NCI-H1930 (cell line): ENCODE results near the gene DPP10.
"Not testable (repeated sequence)": the region's sequence is repeated elsewhere in the genome, so short reads cannot be mapped to it uniquely, and the experiment has no call there.

Experiments
- DNase-seq, 2 experiments: peaks; one replicate each; lab custom pipeline; 2025; lab: John Stamatoyannopoulos, UW

Gene DPP10

GRCh38 chr2:114962532-114962931, 520.1 kb downstream of the DPP10 start:
- DNase-seq = no peak

DNA sequence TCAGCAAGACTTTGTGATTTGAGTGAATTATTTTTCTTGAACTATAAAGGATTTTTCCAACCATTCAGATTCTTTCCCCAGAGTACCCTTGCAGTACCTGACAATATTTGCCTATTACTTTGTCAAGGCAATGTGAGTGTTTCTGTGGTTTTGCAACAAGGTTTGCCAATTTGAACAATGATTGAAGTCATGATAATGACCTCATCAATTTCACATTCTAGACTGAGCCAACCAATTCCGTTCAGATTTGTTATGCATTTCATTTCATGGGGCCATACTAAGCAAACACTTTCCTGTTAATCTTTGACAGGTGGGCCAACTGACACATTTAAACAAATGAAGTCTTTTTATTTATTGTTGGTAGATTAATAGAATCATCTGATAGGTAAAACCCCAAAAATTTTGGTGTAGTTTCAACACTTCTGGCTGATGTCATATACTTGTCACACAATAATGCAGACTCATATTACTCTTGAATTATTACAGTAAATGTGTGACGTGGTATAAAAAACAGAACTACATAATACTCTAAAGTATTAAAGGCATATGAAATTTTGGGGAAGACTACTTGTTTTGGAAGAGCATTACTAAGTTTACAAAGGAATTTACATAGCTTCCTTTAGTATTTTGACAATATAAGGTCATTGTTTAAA, 526.4 kb downstream of the DPP10 start:
- no peak for DNase-seq

DNA sequence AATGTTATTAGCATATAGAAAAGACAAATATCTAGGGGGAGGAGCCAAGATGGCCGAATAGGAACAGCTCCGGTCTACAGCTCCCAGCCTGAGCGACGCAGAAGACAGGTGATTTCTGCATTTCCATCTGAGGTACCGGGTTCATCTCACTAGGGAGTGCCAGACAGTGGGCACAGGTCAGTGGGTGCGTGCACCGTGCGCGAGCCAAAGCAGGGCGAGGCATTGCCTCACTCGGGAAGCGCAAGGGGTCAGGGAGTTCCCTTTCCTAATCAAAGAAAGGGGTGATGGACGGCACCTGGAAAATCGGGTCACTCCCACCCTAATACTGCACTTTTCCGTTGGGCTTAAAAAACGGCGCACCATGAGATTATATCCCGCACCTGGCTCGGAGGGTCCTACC, 561.9 kb downstream of the DPP10 start:
- not testable (repeated sequence) for DNase-seq

DNA sequence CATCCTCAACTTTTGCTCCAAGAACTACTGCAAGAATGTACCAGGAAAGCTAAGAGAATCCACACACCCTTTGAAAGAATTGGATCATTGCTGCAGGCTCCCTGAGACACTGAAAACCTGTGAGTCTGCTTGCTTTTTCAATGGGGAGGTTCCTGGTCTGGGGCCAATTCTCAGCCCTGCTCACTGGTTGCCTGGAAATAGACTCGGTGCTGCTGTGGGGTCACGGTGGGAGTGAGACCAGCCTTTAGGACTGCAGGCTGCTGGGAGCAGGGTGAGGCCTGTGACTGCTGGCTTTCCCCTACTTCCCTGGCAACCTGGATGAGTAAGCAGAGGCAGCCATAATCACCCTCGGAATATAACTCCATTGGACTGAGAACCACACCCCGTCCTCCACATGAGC, 569.3 kb downstream of the DPP10 start:
- DNase-seq = no peak

DNA sequence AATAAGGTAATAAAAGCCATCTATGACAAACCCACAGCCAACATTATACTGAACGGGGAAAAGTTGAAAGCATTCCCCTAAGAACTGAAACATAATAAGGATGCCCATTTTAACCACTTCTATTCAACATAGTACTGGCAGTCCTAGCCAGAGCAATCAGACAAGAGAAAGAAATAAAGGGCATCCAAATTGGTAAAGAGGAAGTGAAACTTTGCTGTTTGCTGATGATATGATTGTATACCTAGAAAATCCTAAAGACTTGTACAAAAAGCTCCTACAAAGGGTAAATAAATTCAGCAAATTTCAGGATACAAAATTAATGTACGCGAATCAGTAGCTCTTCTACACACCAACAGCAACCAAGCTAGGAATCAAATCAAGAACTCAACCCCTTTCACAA, 579.6 kb downstream of the DPP10 start:
- not testable (repeated sequence) for DNase-seq

GRCh38 chr2:115034801-115035200, 592.4 kb downstream of the DPP10 start:
- DNase-seq = no peak

GRCh38 chr2:115036818-115037217, 594.4 kb downstream of the DPP10 start:
- DNase-seq = no peak

DNA sequence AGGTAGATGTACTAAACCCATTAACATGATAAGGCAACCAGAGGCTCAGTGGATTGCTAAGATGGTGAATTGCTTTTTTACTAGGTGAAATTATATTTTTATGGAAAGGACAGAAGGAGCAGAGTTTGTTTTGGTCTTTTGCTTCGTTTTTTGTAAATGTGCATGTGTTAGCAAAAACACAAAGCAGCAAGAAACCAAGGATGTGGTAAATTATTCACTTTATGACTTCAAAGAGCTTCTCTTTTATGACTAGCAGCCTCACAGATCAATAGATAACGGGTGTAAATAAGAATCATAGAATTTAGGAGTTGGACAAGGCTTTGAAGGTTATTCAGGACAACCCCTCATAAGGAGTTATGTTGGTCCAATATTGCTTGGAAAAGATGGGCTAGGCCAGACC, 615.0 kb downstream of the DPP10 start:
- DNase-seq = no peak

- no peak for DNase-seq
Observed at GRCh38 chr2:115070002-115070401, 627.6 kb downstream of the DPP10 start.

DNA sequence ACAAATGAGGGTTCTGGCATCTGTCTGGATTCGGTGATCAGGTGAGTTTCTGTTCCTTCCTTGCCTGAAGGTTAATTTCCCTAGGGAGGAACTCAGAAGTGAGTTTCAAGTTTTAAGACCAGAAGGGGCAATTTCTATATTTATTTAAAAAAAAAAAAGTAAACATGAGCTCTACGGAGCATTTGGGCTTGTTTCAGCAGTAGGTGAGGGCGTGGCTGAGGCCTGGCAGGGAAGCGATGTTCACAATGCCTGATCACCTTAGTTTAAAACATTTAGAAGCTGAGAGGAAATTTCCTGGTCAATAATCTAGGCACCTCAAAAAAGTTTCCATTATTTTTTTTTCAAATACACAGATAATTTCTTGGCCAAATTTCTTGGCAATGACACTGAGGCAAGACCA, 629.1 kb downstream of the DPP10 start:
- DNase-seq = no peak

- no peak for DNase-seq
Observed at GRCh38 chr2:115075800-115076199, 633.4 kb downstream of the DPP10 start.

GRCh38 chr2:115077626-115078025, 635.2 kb downstream of the DPP10 start:
- DNase-seq = no peak

DNA sequence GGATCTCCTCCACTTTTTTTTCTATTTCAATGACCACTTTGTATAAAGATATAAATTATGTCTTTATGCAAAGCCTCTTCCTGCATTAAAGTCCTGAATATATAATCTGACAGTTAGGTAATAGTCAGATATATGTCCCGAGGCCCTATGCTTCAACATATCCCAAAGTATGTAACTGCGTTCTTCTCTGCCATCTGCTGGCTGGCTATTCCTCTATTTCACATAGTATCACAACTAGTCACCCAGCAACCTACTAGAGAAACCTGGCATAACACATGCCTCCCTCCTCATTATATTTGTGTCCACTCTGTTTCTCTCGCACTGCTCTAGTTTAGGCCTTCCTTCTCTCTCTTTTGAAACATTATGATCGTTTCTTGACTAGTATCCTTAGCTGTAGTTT, 640.8 kb downstream of the DPP10 start:
- DNase-seq = no peak

- no peak for DNase-seq
Observed at GRCh38 chr2:115083711-115084110, 641.3 kb downstream of the DPP10 start.

DNA sequence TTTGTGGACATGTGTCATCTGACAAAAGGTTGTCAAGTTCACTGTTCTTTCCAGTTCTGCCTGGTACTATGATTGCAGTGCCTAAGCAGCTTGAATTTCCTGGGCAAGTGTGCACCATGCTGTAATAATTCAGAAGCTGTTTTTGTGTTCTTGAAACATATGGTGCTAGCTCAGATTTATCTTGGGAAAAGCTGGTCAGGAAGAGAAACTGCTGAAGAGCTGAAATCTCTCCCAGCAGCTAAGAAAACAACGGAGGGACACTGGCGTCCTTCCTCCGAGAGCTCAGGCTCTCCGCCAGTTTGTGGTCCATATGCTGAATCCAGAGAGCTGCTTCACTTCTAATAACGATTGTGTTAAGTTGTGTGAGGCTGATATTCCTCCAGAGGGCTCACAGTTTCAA, 642.0 kb downstream of the DPP10 start:
- DNase-seq = no peak

- DNase-seq = not testable (repeated sequence)
Observed at GRCh38 chr2:115086051-115086620, 643.7 kb downstream of the DPP10 start.

GRCh38 chr2:115094441-115094840, 652.0 kb downstream of the DPP10 start:
- no peak for DNase-seq

GRCh38 chr2:115105966-115106365, 663.5 kb downstream of the DPP10 start:
- DNase-seq = no peak

DNA sequence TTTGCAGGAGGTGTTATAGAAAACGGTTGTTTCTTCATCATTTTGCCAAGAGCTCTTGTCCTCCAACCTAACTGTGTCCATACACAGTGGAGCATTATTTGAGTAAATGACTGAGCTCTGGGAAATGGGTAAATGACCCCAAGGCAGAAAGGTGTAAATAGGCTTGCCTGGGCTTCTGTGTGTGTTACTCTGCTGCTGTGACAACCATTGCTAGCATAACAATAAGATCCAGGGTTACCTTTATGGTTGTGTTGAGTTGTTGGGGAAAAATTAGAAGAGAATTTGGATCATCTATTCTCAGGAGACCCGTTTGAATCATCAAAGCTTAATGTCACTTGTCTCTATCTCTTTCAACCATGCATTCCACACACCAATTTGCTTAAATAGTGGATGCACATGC, 672.7 kb downstream of the DPP10 start:
- peak; percentile 60 to 77 for DNase-seq

GRCh38 chr2:115118306-115118705, 675.9 kb downstream of the DPP10 start:
- DNase-seq = no peak

DNA sequence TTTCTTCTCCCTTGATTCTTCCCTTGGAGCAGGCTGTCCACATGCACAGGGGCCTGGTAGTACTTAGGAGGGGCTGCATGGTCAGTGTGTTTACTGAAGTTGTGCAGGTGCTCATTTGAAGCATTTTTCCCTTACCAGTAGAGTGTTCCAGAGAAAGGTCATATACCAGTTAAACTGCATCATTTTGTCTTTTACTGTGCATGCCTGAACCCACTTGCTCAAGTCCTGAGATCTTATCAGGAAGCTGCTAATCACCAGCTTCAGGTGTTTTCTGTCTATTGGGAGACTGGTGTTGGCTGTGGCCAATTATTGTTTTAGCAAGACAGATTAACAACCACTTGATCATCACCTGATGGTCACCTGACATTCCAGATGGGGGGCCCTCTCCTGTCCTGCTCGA, 676.6 kb downstream of the DPP10 start:
- no peak for DNase-seq

- DNase-seq = no peak
Observed at GRCh38 chr2:115122701-115123100, 680.3 kb downstream of the DPP10 start.

DNA sequence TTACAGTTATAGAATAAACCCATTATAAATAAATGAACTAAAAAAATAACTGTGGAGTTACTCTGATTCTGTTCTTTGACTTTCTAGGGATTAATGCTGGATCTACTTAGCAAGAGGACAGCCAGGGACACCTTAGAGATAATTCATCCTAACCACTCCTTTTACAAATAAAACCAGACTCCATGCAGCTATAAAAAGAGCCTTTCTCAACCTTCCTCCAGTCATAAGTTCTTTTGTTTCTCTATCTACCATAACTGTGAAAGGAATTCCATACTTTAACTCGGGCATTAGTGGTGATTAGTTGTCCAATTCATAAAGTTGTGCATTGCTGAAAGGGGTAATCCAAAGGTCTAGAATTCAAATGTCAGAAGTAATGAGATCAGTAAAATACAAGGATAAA, 682.4 kb downstream of the DPP10 start:
- DNase-seq = no peak

DNA sequence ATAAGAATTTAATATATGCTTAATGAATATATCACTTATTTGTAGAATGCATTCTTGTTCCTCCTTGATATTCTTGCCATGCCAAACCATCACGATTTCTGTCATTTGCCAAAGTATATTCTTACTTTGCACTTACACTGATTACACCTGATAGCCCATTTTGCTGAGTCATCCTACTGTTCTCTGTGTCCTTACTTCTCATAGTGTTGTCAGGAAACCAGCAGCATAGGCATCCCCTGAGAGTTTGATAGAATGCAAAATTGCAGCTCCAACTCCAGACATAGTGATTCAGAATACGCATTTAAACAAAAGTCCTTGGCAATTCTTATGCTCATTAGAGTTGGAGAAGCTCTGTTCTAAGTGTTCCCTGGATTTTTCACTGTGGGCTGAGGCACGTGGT, 687.1 kb downstream of the DPP10 start:
- no peak for DNase-seq
